Stromal cell of bone marrow (primary cell): ENCODE data around the gene SPOCK3.

Experiments used
- DNase-seq: peaks from one replicate; pipeline ENCODE4 v3.0.0-alpha.2; 2012; ENCODE audit warnings: low read depth

The SPOCK3 gene

DNA sequence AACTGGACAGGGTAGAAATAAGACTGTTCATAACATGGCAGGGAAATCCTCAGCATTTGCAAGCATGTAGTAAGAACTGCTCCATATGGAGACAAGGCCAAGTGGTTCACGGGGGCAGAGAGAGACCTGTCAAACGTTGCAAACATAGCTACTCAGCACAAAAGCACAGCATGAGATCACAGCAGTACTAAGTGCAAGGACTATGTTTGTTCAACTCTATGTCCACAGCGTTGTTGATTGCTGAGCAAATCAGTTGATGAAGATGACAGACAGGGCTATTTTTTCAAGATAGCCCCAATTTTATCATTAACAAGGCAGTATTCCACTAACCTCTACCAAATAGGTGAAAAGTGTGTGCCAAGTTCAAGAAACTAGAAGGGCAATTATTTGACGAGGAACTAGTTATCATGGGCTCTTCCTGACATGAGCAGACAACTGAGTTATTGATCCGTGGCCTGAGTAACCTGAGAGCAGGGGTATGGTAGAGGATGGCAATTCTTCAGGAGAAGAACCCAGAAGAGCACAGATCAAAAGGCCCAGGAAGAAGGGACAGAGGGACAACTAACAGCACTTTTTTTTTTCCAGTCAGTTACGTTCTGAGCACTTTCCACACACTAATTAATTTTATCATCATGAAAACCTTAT, 57.4 kb downstream of the SPOCK3 start:
- no peak for DNase-seq

DNA sequence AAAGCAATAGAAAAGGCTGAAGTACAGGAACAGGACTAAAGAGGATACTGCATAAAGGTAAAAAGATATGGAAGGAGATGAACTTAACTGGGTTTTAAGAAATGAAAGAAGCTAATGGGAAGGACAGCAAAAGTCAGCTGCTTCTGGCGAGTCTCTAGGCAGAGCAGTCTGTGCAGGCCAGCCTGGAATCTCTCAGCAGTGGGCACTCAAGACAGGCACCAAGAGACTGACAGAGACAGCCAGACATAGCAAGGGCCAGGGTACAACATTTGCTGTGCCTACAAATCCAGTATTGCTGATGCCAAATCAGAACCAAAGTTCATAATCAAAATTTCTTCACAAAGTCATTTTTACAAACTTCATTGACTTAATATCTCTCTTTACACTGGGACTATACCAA, 62.4 kb downstream of the SPOCK3 start:
- DNase-seq: no peak

- DNase-seq: no peak
These were observed 65.7 kb downstream of the SPOCK3 start for GRCh38 chr4:167168611-167169010.

- no peak for DNase-seq
These were observed 83.7 kb downstream of the SPOCK3 start for GRCh38 chr4:167150587-167150986.

DNA sequence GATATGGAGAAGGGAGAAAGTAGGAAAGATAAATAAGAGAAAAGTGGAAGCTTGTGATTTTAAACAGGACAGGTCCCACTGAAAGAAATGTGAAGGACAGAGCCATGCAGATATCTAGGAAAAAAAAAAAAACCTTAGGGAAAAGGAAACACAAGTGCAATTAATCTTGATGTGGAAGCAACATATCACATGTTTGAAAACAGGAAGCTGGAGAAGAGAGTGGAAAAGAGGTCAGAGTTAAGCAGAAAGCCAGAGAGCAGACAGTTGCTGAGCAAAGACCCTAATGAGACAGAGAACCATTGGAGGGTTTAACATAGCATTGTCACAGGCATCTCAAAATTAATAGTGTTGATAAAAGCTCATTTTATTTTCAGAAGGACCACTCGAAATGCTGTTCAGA, 89.7 kb downstream of the SPOCK3 start:
- no peak for DNase-seq

DNA sequence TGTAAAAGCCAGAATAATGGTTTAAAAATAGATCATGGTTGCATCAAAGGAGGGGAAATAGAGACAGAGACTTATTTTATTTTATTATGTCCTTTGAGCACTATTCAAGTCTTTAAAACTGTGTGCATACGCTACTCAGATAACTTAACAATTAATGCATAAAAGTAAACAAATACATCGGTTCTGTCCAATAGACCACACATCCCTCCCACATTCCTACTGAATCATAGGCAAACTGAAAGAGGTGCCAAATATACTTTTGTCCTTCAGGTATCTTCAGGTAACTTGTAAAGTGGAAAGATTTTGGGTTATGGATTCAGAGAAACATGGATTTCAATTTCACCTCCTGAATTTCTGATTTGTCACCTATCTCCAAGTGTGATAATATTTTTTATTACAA, 91.3 kb downstream of the SPOCK3 start:
- DNase-seq: no peak

DNA sequence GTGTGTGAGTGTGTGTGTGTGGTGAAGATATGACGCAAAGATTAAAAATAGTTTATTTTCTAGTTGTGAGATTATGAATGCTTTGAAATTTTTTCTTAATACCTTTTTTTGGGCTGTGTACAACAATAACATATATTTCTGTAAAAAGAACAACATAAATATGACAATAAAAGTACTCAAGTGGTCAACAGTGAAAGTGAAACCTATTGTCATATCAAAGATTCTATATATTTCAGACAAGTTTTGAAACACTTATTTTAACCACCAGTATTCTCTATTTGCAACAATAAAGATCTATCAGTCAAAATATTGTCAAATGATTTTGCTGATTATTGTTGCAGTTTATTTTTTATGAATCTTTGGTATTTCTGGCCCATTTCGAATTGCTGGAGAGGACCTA, 98.0 kb downstream of the SPOCK3 start:
- DNase-seq: no peak

GRCh38 chr4:167129146-167129545, 105.1 kb downstream of the SPOCK3 start:
- no peak for DNase-seq

DNA sequence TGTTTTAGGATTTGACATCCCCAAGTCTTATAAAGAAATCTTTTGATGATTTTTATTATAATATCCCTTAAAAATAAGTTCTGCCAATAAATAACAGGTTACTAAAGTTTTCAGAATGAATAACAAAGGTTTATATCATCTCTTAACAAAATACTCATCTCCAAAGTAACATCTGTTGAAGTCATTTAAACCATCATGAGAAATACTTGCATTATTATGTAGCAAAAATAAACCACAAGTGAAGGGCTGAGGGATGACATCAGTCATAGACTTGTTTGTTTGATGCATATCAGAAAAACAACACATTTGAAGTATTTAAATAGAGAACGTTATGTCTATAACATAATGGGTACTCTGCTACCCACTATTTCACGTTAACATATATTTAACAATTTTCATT, 114.9 kb downstream of the SPOCK3 start:
- no peak for DNase-seq

DNA sequence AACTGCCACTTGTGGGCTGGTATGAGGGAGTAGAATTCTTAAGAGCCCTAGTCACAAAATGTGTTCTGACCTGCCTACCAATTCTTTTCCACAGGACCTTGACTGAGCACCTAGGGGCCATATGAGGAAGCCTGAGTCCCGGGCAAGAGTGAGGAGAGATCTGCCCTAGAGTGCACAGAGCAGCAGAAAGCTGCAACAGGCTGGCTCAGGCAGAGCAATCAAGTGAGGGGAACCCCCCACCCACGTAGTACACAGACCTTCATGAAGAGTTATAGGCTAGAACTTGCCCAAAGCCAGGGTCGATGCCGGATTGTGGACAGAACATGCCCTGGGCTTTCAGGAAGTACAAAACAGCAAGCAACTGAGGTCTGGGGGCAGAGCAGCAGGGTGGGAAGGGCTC, 117.0 kb downstream of the SPOCK3 start:
- DNase-seq: no peak

- DNase-seq: no peak
These were observed 119.8 kb downstream of the SPOCK3 start for GRCh38 chr4:167114416-167114971.

DNA sequence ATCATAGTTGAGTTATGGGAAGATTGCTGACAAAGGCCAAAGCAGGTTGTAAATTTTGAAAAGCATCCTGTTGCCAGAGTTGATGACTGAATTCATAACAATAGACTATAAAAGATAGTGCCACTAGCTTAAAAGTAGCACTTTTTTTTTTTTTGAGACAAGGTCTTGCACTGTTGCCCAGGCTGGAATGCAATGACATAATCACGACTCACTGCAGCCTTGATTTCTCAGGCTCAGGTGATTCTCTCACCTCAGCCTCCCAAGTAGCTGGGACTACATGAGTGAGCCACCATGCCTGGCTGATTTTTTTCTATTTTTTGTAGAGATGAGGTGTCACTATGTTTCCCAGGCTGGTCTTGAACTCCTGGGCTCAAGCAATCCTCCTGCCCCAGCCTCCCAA, 122.7 kb downstream of the SPOCK3 start:
- no peak for DNase-seq

DNA sequence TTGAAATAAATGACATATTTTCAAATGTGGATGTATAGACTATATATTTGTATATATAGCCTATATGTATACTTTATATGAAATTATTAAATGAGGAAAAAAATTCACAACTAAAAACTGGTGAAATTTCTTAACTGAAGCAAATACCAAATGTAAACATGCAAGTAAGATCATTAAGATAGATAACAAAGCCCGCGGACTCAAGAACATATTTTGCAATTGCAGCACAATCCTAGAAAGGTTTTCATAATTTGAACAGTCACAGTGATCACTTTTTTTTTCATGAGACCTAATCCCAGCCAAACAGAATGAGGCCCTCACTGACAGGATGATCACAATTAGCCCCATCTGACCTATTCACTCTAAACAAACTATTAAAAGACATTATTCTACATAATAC, 123.2 kb downstream of the SPOCK3 start:
- no peak for DNase-seq

GRCh38 chr4:167109859-167110258, 124.4 kb downstream of the SPOCK3 start:
- no peak for DNase-seq

DNA sequence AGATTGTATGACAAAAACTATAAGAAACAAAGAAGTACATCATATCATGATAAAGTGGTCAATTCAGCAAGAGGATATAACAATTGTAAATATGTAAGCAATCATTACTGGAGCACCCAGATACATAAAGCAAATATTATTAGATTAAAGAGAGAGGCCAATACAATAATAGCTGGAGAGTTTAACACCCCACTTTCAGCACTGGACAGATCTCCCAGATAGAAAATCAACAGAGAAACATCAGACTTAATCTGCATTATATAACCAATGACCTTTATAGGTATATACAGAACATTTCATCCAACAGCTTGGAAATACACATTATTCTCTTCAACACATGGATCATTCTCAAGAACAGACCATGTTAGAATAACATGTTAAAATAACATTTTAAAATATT, 128.4 kb downstream of the SPOCK3 start:
- no peak for DNase-seq

GRCh38 chr4:167102475-167102874, 131.8 kb downstream of the SPOCK3 start:
- no peak for DNase-seq

- no peak for DNase-seq
These were observed 133.3 kb downstream of the SPOCK3 start for GRCh38 chr4:167101035-167101434.

- DNase-seq: peak; percentile 2
These were observed 134.2 kb downstream of the SPOCK3 start for GRCh38 chr4:167100120-167100519.

DNA sequence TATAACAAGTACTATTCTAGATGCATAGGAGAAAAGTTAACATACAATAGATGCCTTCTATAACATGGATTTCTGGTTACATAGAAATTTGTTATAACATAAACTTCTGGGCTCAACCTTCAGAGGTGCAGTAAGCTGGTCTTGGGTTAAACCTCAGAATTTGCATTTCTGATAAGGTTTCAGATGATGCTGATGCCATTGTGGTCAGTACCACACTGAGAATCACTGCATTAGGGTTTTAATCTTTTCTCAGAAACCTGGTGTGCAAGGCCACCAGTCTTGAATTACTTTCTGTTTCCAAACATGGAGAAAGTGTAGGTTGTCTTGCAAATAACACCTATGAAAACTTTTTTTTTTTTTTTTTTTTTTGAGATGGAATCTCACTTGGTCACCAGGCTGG, 146.2 kb downstream of the SPOCK3 start:
- DNase-seq: no peak

DNA sequence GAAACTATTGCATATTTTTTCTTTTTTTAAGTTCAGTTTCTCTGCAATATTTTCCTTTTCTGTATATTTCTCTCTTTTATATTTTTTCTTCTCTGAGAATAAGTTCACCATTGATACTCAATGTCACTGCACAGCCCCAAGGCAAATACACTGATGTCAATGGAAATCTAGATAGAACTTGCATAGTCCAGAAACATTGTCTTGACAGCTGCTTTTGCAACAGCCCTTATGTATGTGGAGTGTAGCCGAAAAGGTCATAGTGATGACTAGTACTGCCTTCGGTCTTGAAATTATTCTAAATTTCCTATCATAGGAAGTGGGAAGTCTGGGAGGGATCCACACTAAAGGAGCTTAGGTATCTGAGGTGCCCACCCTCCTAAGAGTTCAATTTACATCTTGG, 150.0 kb downstream of the SPOCK3 start:
- DNase-seq: no peak

GRCh38 chr4:167079762-167080161, 154.5 kb downstream of the SPOCK3 start:
- DNase-seq: no peak

GRCh38 chr4:167052631-167053091, 181.6 kb downstream of the SPOCK3 start:
- no peak for DNase-seq

- no peak for DNase-seq
These were observed 185.0 kb downstream of the SPOCK3 start for GRCh38 chr4:167049257-167049656.

DNA sequence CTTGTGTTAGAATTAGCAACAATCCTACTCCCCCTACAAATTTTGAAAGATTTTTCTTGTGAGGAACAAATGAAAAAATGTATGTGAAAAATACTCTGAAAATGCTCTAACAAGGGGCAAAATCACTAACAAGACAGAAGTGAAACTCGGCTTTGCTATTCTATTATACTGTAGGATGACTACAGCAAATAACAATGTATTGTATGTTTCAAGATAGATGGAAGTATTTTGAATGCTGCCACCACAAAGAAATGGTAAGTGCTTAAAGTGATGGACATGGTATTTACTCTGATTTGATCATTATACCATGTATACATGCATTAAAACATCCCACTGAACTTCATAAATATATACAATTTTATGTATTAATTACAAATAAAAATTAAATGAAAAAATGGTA, 192.8 kb downstream of the SPOCK3 start:
- DNase-seq: no peak
